GM21423 (cell line): ENCODE measurements around the gene PRDM15.

Experiments
- ATAC-seq: cut with Tn5 transposase; IDR thresholded peaks from one replicate; pipeline ENCODE4 v1.9.1; 2021; ENCODE audit warnings: mild to moderate bottlenecking, moderate library complexity; ENCODE audit not compliant: unreplicated experiment

PRDM15 gene

DNA sequence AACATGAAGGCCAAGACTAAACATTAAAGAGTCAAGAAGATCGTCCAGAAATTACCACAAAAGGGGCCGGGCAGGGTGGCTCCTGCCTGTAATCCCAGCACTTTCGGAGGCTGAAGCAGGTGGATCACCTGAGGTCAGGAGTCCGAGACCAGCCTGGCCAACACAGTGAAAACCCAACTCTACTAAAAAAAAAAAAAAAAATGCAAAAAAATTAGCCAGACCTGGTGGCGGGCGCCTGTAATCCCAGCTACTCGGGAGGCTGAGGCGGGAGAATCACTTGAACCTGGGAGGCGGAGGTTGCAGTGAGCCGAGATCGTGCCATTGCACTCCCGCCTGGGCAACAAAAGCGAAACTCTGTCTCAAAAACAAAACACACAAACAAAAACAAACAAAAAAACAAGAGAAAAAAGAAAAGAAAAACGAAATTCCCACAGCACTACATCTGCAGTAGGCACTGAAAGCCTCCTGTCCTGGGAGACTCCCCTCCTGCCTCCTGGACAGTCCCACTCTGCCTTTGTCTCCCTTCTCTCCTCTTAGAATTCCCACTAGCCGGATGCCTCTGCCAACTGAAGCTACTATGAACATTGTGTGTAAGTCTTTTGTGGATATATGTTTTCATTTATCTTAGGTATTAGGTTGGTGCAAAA lies 94.6 kb downstream of the PRDM15 start:
- no peak for ATAC-seq

DNA sequence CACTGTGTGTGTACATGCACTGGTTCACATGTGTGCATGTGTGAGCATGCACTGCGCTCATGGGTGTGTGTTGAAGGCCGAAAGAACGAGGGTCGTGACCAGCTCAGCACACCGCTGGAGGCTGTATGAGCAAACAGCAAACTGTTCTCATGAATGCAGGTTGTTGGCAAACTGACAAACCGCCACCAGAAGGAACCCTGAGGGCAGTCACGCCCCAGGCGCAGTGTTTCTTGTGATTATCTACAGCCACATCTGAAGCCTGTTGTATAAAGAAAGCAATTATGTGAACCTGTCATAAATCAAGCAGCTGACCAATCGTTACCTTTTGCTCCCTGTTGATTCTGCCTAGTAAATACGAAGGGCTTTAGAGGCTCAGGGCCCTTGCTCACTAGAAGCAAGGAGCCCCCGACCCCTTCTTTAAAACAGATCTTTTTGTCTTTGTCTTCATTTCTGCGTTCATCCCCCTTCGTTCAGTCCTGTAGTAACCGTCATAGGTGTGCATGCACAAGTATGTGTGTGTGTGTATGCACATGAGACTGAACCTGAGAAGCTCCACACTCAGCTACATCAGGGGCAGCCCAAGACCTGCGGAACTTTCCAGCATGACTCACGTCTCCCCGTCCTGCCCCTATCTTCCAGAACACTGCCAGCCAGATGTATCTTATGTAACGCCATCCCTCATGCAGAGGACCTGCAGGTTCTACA lies 95.5 kb downstream of the PRDM15 start:
- ATAC-seq, result no peak

DNA sequence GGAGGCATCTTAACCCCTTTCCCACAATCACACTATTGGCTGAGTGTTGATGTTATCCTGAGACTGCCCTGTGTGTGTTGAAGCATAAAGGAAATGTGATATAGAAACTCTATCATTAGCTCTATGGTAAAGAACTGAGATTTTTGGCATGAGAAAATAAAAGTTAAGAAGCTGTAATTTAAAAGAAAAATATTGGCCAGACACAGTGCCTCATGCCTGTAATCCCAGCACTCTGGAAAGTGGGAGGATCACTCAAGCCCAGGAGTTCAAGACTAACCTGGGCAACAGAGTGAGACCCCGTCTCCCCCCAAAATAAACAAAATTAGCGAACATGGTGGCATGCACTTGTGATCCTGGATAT lies 98.1 kb downstream of the PRDM15 start:
- ATAC-seq, result no peak

DNA sequence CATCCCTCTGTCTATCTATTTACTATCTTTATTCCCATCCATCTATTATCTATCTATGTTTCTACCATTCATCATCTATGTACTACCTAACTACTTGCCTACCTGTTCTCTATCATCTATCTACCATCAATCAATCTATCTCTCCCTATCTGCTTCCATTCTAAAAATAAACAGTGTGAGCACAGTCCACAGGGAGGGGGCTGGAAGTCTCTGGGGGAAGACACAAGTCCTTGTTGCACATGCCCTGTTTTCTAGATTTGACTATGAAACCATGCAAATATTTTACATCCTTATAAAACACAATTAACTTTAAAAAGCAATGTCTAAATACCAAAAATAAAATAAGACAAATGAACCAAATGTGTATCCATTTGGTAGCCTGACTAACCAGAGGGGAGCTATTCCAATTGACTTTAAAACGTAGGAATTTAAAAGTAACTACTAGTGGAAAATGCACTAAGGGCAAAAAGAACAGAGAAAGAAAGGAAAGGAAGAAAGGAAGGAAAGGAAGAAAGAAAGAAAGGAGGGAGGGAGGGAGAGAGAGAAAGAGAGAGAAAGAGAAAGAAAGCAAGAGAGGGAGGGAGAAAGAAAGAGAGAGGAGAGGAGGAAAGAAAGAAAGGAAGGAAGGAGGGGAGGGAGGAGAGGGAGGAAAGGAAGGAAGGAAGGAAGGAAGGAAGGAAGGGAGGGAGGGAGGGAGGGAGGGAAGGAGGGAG lies 98.7 kb downstream of the PRDM15 start:
- ATAC-seq, result no peak

DNA sequence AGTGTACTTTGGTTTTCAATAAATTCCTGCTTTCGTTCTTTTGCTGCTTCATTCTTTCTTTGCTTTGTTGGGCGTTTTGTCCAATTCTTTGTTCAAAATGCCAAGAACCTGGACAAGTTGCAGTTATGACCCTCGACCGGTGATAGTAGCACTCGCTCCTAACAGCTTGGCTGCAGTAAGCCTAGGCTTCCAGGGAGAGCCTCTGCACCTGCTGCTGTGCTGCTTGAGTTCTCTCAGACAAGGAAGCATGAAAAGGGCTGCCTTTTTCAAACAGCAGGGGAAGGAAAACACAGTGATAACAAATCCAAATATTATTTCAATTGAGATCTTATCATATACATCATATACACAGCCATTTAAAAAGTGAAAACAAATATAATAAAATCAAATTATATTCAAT lies 99.5 kb downstream of the PRDM15 start:
- ATAC-seq, result no peak

DNA sequence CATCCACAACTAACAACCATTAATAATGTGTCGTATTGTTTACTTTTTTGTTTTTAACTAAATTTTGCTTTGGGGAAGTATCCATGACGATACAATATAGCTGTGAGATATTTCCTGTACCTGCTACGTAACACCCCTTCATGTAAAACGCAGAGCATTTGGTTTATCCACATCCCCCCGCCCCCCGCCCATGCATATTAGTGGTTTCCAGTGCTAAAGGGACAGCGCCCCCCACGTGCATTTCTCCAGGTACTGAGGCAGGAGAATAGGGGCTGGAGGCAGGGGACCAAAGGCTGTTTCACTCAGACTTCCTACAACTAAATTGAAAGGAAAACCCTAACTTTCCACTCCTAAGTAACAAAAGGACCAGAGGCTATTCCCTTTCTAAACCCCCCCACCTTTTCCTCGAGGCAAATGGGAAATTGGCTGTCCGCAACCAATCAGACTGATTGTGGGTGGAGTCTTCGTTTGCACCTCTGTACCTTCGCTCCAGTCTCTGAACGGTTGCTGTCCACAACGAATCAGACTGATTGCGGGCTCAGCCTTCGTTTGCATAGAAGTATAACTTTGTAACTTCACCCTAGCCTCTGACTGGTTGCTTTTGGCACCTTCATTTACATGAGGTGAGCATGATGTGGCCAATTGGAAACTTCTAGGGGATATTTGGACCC lies 100.1 kb downstream of the PRDM15 start:
- ATAC-seq, result no peak

DNA sequence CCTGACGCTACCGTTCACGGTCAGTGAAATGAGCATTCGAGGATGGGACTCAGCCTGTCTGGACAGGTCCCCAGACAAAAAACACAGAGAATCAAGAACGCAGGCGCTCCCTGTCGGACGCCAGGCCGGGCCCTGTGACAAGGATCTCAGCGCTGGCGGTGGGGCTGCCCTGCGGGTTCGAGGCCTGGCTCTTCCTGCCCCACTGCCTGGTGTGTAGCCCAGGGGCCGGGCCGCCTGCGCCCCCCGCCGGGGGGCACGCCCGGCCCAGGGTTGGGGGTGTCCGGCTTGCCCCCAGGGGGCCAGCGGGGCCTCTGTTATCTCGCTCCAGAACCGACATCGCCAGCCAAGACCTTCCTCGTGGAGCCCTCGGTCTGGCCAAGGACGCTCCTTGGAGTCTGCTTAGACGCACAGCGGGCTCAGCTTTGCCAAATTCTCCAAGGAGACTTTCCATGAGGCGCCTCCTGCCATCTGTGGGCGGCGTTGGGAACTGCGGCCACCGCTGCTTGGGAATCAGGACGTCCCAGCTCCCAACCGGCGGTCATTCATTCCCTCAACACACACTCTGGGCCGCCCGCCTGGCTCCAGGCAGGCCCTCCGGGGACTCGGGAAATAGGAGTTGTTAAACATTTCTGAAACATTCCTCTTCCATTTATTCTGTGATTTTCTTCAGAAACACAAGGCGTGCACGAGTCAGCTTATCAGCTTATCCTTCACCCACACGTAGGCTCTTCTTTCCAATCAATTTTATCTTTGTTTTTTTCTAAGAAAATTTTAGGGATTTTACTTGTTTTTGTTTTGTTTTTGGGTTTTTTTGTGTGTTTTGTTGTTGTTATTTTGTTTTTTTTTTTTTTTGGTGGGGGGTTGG lies 101.0 kb downstream of the PRDM15 start:
- ATAC-seq, result no peak

DNA sequence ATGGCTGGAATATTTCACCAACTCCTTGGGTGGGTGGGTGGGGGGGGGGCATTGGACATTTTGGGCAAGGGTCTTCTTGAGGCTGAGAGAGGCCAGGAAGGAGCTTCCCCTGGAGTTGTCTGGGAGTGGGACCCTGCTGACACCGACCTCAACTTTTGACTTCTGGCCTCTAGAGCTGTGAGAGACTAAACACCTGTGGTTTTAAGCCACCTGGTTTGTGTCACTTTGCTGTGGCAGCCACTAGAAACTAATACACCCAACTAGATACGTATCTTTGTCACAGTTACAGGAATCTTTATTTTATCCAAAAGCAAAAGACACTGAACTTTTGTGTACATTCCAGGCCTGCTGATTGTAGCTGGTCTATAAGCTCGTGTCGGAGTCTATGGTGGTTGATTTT lies 102.4 kb downstream of the PRDM15 start:
- ATAC-seq, result no peak

DNA sequence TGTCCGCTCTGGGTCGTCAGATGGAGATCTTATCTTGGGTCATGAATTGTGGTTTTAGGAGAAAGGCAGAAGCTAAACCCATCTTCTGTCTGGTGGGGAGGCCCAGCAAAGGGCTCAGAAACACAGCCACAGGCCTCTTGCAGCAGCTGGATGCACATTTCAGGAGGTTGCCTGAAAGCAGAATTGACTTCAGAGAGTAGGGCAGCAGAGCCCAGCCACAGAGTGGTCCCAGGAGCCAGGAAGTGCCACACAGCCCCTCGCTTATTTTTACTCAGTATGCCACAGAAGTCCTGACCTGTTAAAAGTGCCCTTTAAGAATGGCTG lies 104.0 kb downstream of the PRDM15 start:
- ATAC-seq, result no peak

DNA sequence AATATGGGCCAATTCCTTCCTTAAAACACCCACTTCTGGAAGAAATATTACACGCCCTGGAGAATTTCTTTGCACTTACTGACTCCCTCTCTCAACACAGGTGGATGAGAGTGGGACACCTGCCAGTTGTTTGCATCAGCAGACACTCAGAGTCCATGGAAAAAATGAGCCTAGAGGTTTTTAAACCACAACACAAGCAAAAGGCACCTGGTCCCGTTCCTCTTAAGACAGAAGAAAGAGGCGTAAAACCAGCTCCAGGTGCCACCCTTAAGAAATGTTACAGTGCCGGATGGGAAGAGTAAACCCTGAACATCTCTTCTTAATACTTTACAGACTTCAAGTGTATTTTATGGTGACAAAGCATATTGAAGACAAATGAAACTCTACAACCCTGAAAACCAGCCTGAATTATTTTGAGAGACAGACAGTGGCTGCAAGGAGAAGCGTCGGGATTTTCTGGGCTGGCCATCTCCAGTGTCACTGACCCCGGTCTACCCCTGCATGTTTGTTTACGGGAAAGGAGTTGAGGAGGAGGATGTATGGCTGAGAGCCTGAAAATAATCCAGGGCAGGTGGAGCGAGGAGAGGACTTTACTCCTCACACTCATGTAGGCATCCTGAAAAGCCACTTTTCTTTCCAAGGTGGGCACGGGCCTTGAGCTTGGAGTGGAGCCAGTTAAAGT lies 104.5 kb downstream of the PRDM15 start:
- ATAC-seq, result no peak

DNA sequence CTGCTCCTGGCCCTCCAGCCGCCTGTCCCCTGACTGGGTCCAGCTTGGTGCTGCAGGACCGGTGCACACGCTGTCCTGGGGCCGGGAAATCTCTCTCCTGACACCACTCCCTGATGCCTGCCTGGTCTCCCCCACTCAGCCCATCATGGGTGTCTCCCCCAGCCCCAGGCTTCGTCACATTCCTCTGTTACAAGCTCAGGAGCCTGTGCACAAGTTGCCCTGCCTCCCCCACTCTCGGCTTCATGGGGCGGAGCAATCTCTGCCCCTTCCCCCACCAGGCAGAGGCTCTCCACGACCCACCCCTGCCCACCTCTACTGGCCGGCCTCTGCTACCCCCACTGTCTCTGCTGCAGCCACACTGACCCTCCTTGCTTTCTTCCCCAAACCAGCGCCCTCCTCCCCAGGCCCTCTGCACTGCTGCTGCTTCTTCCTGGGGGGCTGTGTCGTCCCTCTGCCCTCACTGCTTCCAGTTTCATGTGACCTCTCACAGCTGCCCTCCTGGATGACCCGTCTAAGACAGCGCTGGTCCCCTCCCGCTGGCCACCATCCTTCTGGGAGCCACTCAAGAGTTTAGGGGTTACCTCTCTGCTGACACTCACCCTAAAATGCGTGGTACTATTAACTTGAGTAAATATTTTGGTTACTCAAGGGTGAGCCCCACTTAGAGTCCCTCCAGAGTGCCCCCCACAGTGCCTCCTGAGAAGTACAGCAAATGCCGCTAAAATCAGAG lies 106.6 kb downstream of the PRDM15 start:
- no peak for ATAC-seq

DNA sequence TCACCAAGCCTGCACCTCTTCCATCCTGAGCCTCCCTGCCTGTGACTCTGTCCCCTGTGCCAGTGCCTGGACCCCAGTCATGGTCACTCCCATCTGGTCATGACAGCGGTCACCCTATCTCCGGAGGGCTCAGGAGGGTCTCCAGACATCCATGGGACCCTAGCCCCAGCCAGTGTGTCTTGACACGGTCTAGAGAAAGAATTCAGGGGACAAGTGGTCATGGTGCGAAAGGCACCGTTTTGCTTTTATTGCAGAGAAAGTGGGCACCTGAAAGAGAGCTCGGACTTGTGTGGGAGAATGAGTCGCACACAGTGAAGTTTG lies 107.6 kb downstream of the PRDM15 start:
- ATAC-seq, result no peak

DNA sequence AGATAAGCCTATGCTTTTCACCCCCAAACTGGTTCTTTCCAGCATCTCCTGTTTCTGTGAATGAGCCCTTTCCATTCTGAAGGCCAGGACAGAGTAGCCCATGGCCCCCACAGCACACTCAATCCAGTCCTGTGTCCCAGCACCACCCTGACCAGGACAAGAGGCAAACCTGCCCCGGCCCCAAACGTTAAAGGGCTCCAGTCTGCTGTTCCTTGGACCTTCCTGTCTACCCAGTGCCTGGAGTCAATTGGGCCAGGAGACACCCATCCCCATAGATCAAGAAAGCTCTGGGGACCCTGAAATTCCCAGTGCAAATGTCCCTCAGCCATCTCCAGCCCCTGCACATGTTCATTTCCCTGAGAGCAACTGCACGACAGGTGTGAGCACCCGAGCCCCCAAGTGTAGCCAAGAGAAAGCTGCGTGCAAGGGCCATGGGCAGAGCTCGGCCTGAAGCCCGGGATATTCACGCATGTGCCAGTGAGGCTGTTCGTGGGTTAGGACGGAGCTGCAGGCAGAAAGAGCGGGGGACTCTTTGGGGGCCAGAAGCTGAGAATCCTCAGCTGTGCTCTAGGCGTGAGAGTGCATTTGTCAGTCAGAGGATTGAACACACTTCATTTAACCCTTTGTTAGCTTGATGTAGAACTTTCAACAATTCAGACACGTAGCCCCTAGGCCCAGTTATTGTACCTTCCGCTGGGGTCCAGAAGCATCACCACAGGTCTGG lies 108.1 kb downstream of the PRDM15 start:
- ATAC-seq, result no peak

DNA sequence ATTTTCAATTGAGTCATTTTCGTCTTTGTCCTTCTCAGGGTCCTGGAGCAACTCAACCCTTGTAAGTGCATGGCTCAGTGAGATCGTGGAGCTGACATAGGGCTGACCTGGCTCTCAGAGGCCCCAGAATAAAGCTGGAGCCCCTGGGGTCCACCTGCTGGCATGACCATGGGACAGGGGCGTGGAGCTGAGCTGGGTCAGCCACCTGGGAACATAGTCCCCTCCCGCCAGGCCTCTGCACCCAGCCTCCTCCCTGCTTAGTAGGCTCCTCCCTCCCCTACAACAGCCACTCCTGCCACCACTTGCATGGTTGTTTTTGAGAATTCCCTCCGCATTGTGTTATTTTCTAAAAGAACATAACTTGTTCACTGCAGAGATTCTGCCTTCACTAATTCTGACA lies 109.2 kb downstream of the PRDM15 start:
- no peak for ATAC-seq

DNA sequence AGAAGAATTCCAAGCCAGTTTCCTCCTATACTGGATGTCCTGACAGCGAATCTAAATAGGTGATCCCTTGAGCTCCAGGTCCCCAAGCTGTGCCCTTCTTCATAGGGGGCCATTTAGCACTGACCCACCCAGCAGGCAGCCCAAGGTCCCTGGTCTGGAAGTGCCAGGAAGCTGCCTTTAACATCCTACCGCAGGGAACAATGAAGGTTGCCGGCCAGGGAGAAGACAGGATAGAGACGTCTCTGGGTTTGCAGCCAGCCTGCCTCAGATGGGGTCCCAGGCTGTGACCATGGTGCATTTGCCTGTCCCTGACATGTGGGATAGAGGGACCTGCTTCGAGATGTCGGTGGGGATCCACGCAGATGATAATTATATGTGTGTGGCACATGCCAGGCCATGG lies 109.6 kb downstream of the PRDM15 start:
- no peak for ATAC-seq

DNA sequence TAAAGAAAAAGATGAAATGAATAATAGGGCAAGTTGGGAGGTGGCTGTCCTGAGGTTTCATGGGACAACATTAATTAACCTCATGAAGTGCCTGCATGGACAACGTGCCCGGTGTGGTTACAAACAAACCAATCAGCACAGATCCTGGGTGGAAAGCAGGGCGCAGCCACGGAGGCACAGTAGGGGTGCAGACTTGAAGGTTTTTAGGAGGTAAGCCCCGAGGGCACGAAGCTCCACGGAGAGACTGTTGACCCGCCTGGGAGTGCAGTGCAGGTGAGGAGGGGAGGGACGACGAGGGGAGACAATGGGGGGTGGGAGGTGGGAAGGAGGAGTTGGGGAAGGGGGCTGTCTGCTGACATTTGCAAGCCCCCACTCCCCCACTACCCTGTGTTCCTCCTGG lies 110.0 kb downstream of the PRDM15 start:
- no peak for ATAC-seq

DNA sequence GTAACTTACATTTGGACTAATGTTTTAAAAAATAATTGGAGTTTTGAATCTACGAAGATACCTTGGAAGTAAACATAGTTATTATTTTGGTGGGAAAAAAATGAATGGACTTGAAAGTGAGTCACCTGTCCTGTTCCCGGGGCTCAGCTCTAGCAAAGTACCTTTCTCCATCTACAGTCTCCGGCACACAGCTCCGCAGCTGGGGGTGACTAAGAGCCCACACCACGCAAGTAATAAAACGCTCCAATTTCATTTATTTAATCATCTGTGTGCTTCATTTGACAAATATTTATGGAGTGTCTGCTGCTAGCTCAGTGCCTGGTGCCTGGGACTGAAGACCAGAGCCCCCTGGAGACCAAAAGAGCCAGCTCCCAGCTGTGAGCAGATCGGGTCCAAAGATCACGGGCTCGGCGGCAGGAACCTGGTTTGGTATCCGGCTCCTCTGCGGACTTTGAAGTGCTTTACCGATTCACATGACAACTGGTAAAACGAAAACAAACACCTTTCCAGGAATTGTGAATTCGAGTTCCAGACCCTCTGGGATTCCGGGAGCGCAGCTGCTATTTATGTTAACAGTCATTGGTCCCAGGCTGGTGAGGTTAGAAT lies 110.6 kb downstream of the PRDM15 start:
- no peak for ATAC-seq

DNA sequence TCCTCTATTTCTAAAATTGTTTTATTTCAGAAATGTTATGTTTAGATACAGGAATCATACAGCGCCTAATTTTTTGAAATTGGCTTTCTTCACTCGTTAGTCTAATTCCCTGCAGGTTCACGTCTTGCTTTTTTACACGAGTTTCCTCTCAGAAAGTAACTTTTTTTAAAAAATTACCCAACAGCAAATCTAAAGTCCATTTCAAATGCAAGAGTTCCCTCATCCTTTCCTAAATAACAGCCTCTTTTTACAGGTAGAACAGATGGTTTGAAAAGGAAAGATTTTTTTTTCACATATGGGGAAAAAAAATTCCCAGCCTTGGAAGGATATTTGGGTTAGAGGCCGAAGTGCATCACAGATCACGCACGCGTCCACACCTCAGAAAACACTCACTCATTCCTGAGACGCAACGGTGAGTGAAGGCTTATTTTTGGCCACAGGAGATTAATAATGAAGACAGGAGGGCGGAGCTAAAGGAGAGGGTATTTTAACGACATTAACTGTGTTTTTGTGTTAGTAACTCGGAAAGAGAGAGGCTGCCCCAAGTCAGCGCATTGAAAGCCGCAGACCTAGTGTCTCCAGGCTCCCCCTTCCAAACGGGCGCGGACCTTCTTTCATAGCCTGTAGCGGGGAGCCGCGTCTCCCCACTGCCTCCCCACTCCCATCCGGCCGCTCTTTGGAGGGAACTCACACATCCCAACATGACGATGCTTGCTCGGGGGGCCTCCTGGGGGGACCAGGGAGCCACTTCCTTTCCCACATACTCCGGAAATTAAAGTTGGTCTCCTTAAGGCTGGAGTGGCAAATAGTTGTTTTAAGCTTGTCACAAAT lies 111.3 kb downstream of the PRDM15 start:
- no peak for ATAC-seq
